ENCODE data around the gene ATP9B.
A peak's percentile ranks its signal among the peaks of the same experiment; 100 is the strongest.

Gene ATP9B

GRCh38 chr18:79403723-79404566, 334.8 kb downstream of the ATP9B start:
- no peaks in the 10 kb centered on the region for H3K9me3 ChIP-seq (ENCODE audit: insufficient read depth, low read depth, low read length)
- no peaks in the 10 kb centered on the region for H3K27me3 ChIP-seq (ENCODE audit: insufficient read depth, low read length, poor library complexity, severe bottlenecking)
- no peak for TF ChIP-seq CTCF (conservative IDR thresholded peaks at IDR 0.05; ENCODE audit: low read length)
- TF ChIP-seq EZH2phosphoT487 (IDR thresholded peaks at IDR 0.05; ENCODE audit: borderline replicate concordance), result no peak
- H4K20me1 ChIP-seq (ENCODE audit: insufficient read depth, low read length, poor library complexity, severe bottlenecking), result peaks cover 18% of the 10 kb centered on the region
- H3K4me2 ChIP-seq (ENCODE audit: low read depth, low read length, poor library complexity, severe bottlenecking), result peak overlapping the region; percentile 68
- H3K4me1 ChIP-seq (ENCODE audit: insufficient read depth, low read length, poor library complexity, severe bottlenecking), result peaks cover 47% of the 10 kb centered on the region
- peak overlapping the region; percentile 32 for H3K9ac ChIP-seq (ENCODE audit: low read depth, low read length, poor library complexity, severe bottlenecking)
- no peaks in the 10 kb centered on the region for H3F3A ChIP-seq (ENCODE audit: low read depth)
- H3K36me3 ChIP-seq (ENCODE audit: insufficient read depth, low read length), result no peaks in the 10 kb centered on the region
- peak overlapping the region; percentile 56 for H3K4me3 ChIP-seq (ENCODE audit: low read length, poor library complexity, severe bottlenecking)
- no peak overlapping the region for H2AFZ ChIP-seq (ENCODE audit: low read length)
- peaks cover 79% of the 10 kb centered on the region for H3K79me2 ChIP-seq (ENCODE audit: insufficient read depth, low read length)
- no peaks in the 10 kb centered on the region for H3K9me2 ChIP-seq (replicated peaks; ENCODE audit: low read depth, low read length)

GRCh38 chr18:79404567-79404910, 335.3 kb downstream of the ATP9B start:
- Histone ChIP-seq H3K27me3 (ENCODE audit: insufficient read depth, low read length, poor library complexity, severe bottlenecking) (no peaks in the 10 kb centered on the region), H3K4me2 (ENCODE audit: low read depth, low read length, poor library complexity, severe bottlenecking) (peak overlapping the region; percentile 68), H3K4me1 (ENCODE audit: insufficient read depth, low read length, poor library complexity, severe bottlenecking) (peaks cover 43% of the 10 kb centered on the region), H3K4me3 (ENCODE audit: low read length, poor library complexity, severe bottlenecking) (no peak overlapping the region), H3K79me2 (ENCODE audit: insufficient read depth, low read length) (peaks cover 76% of the 10 kb centered on the region), H3K9me2 (replicated peaks; ENCODE audit: low read depth, low read length) (no peaks in the 10 kb centered on the region), H3K36me3 (ENCODE audit: insufficient read depth, low read length) (no peaks in the 10 kb centered on the region), H2AFZ (ENCODE audit: low read length) (no peak overlapping the region), H3K9ac (ENCODE audit: low read depth, low read length, poor library complexity, severe bottlenecking) (peak overlapping the region; percentile 47), H3K9me3 (ENCODE audit: insufficient read depth, low read depth, low read length) (no peaks in the 10 kb centered on the region), H3F3A (ENCODE audit: low read depth) (no peaks in the 10 kb centered on the region), H4K20me1 (ENCODE audit: insufficient read depth, low read length, poor library complexity, severe bottlenecking) (peaks cover 18% of the 10 kb centered on the region)
- TF ChIP-seq CTCF (conservative IDR thresholded peaks at IDR 0.05; ENCODE audit: low read length) (no peak), EZH2phosphoT487 (IDR thresholded peaks at IDR 0.05; ENCODE audit: borderline replicate concordance) (no peak)

GRCh38 chr18:79405019-79405780, 336.0 kb downstream of the ATP9B start:
- no peaks in the 10 kb centered on the region for H3K36me3 ChIP-seq (ENCODE audit: insufficient read depth, low read length)
- H3K4me3 ChIP-seq (ENCODE audit: low read length, poor library complexity, severe bottlenecking), result peak overlapping the region; percentile 44

More at GRCh38 chr18:79405019-79405780, 336.0 kb downstream of the ATP9B start:
- H3K27me3 ChIP-seq (ENCODE audit: insufficient read depth, low read length, poor library complexity, severe bottlenecking), result no peaks in the 10 kb centered on the region
- H3K9ac ChIP-seq (ENCODE audit: low read depth, low read length, poor library complexity, severe bottlenecking), result peak overlapping the region; percentile 47
- no peak overlapping the region for H2AFZ ChIP-seq (ENCODE audit: low read length)
- no peaks in the 10 kb centered on the region for H3F3A ChIP-seq (ENCODE audit: low read depth)
- H3K4me2 ChIP-seq (ENCODE audit: low read depth, low read length, poor library complexity, severe bottlenecking), result peak overlapping the region; percentile 64
- peaks cover 18% of the 10 kb centered on the region for H4K20me1 ChIP-seq (ENCODE audit: insufficient read depth, low read length, poor library complexity, severe bottlenecking)
- H3K9me2 ChIP-seq (replicated peaks; ENCODE audit: low read depth, low read length), result no peaks in the 10 kb centered on the region
- peaks cover 43% of the 10 kb centered on the region for H3K4me1 ChIP-seq (ENCODE audit: insufficient read depth, low read length, poor library complexity, severe bottlenecking)
- H3K79me2 ChIP-seq (ENCODE audit: insufficient read depth, low read length), result peaks cover 74% of the 10 kb centered on the region
- TF ChIP-seq EZH2phosphoT487 (IDR thresholded peaks at IDR 0.05; ENCODE audit: borderline replicate concordance) (no peak), CTCF (conservative IDR thresholded peaks at IDR 0.05; ENCODE audit: low read length) (no peak)
- no peaks in the 10 kb centered on the region for H3K9me3 ChIP-seq (ENCODE audit: insufficient read depth, low read depth, low read length)

Measured in Loucy (cell line).